HepG2 (cell line): ENCODE measurements around the gene RAP1GAP2. TPM values are rescaled to one million over a fixed set of nuclear protein-coding genes. Genes with fewer than 3 reads are reported as not detected.

Experiments
- ARNTL ChIP-seq: sonication (generic); formaldehyde crosslinking; IDR thresholded peaks from 2 replicates; pipeline ENCODE4 v1.4.0; 2020; ENCODE audit warnings: mild to moderate bottlenecking, missing genetic modification reagents
- GATAD2A ChIP-seq: IDR thresholded peaks from 2 replicates; pipeline ENCODE4 v1.6.1; 2016
- GTF2F1 ChIP-seq: fragments of 150-350 bp; IDR thresholded peaks from 2 replicates; pipeline ENCODE4 v1.6.1; 2014; ENCODE audit warnings: low read length
- HMG20B ChIP-seq: conservative IDR thresholded peaks from 2 replicates; pipeline ENCODE4 v1.6.1; 2016; ENCODE audit warnings: missing genetic modification reagents, missing compliant biosample characterization
- HMGA1 ChIP-seq: sonication (generic); formaldehyde crosslinking; conservative IDR thresholded peaks from 2 replicates; pipeline ENCODE4 v1.4.0; 2020; ENCODE audit warnings: missing genetic modification reagents
- HNF4A ChIP-seq: sonication (generic); formaldehyde crosslinking; IDR thresholded peaks from 2 replicates; pipeline ENCODE4 v1.4.0; 2020; ENCODE audit warnings: missing genetic modification reagents
- KAT8 ChIP-seq: IDR thresholded peaks from 2 replicates; pipeline ENCODE4 v1.6.1; 2016; ENCODE audit warnings: missing genetic modification reagents, missing compliant biosample characterization
- NFATC3 ChIP-seq: sonication (generic); formaldehyde crosslinking; IDR thresholded peaks from 2 replicates; pipeline ENCODE4 v1.5.1; 2020; ENCODE audit warnings: mild to moderate bottlenecking, missing genetic modification reagents
- NFIB ChIP-seq: sonication (generic); formaldehyde crosslinking; IDR thresholded peaks from 2 replicates; pipeline ENCODE4 v1.9.0; 2021; ENCODE audit warnings: missing genetic modification reagents, mild to moderate bottlenecking, borderline replicate concordance
- RELA ChIP-seq: sonication (generic); formaldehyde crosslinking; IDR thresholded peaks from 2 replicates; pipeline ENCODE4 v1.4.0; 2020; ENCODE audit warnings: missing genetic modification reagents
- SPEN ChIP-seq: sonication (generic); formaldehyde crosslinking; IDR thresholded peaks from 2 replicates; pipeline ENCODE4 v1.5.1; 2020; ENCODE audit warnings: low read depth, mild to moderate bottlenecking, missing genetic modification reagents
- SYNCRIP ChIP-seq: fragments of 200-400 bp; formaldehyde crosslinking; IDR thresholded peaks from 2 replicates; pipeline ENCODE4 v1.6.1; 2018; ENCODE audit warnings: mild to moderate bottlenecking, low read depth, low read length; ENCODE audit not compliant: insufficient read depth
- TEAD3 ChIP-seq: optimal IDR thresholded peaks from 2 replicates; pipeline ENCODE3; 2016; ENCODE audit warnings: borderline replicate concordance
- ZBTB7A ChIP-seq: sonication (generic); formaldehyde crosslinking; IDR thresholded peaks from 2 replicates; pipeline ENCODE4 v1.8.0; 2022; ENCODE audit warnings: mild to moderate bottlenecking, missing genetic modification reagents
- ZFP82 ChIP-seq: sonication (generic); formaldehyde crosslinking; IDR thresholded peaks from 2 replicates; pipeline ENCODE4 v1.5.1; 2020; ENCODE audit warnings: mild to moderate bottlenecking, missing genetic modification reagents, borderline replicate concordance
- ZNF264 ChIP-seq: sonication (generic); formaldehyde crosslinking; IDR thresholded peaks from 2 replicates; pipeline ENCODE4 v1.4.0; 2020; ENCODE audit warnings: missing genetic modification reagents
- polyA plus RNA-seq, 8 experiments: library from polyadenylated mRNA; depleted of rRNA in 3 of 8; stranded (reverse) in 7 of 8; unstranded in 1 of 8; fragments of >200 nt; fragmentation: Illumina TruSeq in 4 of 8; extraction: Trizol in 4 of 8; gene quantifications; 2 replicates each; pipeline versions ENCODE4 v1.2.1 to v1.2.3, GENCODE V29; 2011 to 2016; ENCODE audit warnings: low read depth in 4 of 8, missing spikeins in 1 of 8, mixed read lengths in 1 of 8; ENCODE audit not compliant: insufficient read depth in 1 of 8
- total RNA-seq, 5 experiments: library from RNA; depleted of rRNA; stranded (reverse); fragments of >200 nt; fragmentation: Illumina TruSeq; extraction: Trizol; gene quantifications; 2 replicates each; pipeline ENCODE4 v1.2.3, GENCODE V29; 2016; ENCODE audit warnings: low read depth in 1 of 5
- TF ChIP-seq, protein P1 (sequence below): conservative IDR thresholded peaks from 2 replicates; pipeline ENCODE4 v1.6.1; 2018; ENCODE audit warnings: missing genetic modification reagents
- TF ChIP-seq, protein P2 (sequence below): sonication (generic); formaldehyde crosslinking; conservative IDR thresholded peaks from 2 replicates; pipeline ENCODE4 v1.4.0; 2020; ENCODE audit warnings: missing genetic modification reagents
- TF ChIP-seq, protein P3 (sequence below): sonication (generic); formaldehyde crosslinking; IDR thresholded peaks from 2 replicates; pipeline ENCODE4 v1.4.0; 2020; ENCODE audit warnings: missing genetic modification reagents, low read depth, mild to moderate bottlenecking, borderline replicate concordance
- TF ChIP-seq, protein P4 (sequence below): IDR thresholded peaks from 2 replicates; pipeline ENCODE4 v1.6.1; 2016; ENCODE audit warnings: missing compliant biosample characterization, missing genetic modification reagents, borderline replicate concordance
- TF ChIP-seq, protein P5 (sequence below): sonication (generic); formaldehyde crosslinking; IDR thresholded peaks from 2 replicates; pipeline ENCODE4 v1.4.0; 2020; ENCODE audit warnings: missing genetic modification reagents, borderline replicate concordance
- TF ChIP-seq, protein P6 (sequence below): IDR thresholded peaks from 2 replicates; pipeline ENCODE4 v1.6.1; 2012; ENCODE audit warnings: inconsistent platforms

The RAP1GAP2 gene
- total and polyA plus RNA-seq, 2 of the 13 experiments (the other 11 are each of a cell fraction or from before 2014, with no cell fraction given) = 10.9 to 12.0 TPM

DNA sequence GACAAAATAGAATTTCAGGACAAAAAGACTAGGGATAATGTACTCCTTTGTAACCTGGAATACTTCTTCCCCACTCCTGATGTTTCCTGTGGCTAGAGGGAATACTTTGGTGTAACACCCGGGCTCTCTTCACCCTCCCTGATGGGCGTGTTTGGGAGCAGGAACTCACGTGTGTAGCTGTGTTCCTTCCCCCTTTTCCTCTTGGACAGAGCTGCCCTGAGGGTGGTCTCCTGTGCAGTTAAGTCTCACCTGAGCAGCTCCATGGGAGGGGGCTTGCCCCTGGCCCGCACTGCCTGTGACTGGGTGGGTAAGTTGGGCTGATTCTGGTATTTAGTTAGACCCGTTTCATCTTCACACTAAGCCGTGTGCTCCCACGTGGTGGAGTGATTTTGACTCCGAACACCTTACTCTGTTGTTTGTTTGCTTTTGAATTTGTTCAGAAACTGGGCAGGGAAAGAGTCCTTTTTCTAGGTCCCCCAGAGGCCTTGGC lies 179.3 kb downstream of the RAP1GAP2 start (continued):
- TF ChIP-seq, protein P1, sequence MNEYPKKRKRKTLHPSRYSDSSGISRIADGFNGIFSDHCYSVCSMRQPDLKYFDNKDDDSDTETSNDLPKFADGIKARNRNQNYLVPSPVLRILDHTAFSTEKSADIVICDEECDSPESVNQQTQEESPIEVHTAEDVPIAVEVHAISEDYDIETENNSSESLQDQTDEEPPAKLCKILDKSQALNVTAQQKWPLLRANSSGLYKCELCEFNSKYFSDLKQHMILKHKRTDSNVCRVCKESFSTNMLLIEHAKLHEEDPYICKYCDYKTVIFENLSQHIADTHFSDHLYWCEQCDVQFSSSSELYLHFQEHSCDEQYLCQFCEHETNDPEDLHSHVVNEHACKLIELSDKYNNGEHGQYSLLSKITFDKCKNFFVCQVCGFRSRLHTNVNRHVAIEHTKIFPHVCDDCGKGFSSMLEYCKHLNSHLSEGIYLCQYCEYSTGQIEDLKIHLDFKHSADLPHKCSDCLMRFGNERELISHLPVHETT = 0 out of 2 replicates have a peak, but pooled peaks have one; percentile 34
- TF ChIP-seq SYNCRIP (no peak), HMGA1 (no peak), ZBTB7A (CRISPR knock-in tag) (peak; percentile 72), ARNTL (CRISPR knock-in tag) (peak; percentile 93), GATAD2A (CRISPR knock-in tag) (peak; percentile 91), ZFP82 (no peak), KAT8 (CRISPR knock-in tag) (peak; percentile 96), TEAD3 (CRISPR knock-in tag) (peak; percentile 66), RELA (CRISPR knock-in tag) (peak; percentile 81; the same call in 1 of the 2 replicates), GTF2F1 (no peak), ZNF264 (CRISPR knock-in tag) (peak; percentile 66; the same call in 1 of the 2 replicates), SPEN (peak; percentile 75; the same call in 1 of the 2 replicates), NFATC3 (CRISPR knock-in tag) (no peak), HNF4A (CRISPR knock-in tag) (0 out of 2 replicates have a peak, but pooled peaks have one; percentile 37), NFIB (no peak), HMG20B (CRISPR knock-in tag) (no peak; the same call in 1 of the 2 replicates)
- TF ChIP-seq, protein P2, sequence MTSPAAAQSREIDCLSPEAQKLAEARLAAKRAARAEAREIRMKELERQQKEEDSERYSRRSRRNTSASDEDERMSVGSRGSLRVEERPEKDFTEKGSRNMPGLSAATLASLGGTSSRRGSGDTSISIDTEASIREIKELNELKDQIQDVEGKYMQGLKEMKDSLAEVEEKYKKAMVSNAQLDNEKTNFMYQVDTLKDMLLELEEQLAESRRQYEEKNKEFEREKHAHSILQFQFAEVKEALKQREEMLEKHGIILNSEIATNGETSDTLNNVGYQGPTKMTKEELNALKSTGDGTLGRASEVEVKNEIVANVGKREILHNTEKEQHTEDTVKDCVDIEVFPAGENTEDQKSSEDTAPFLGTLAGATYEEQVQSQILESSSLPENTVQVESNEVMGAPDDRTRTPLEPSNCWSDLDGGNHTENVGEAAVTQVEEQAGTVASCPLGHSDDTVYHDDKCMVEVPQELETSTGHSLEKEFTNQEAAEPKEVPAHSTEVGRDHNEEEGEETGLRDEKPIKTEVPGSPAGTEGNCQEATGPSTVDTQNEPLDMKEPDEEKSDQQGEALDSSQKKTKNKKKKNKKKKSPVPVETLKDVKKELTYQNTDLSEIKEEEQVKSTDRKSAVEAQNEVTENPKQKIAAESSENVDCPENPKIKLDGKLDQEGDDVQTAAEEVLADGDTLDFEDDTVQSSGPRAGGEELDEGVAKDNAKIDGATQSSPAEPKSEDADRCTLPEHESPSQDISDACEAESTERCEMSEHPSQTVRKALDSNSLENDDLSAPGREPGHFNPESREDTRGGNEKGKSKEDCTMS (CRISPR knock-in tag) = no peak
- TF ChIP-seq, protein P3, sequence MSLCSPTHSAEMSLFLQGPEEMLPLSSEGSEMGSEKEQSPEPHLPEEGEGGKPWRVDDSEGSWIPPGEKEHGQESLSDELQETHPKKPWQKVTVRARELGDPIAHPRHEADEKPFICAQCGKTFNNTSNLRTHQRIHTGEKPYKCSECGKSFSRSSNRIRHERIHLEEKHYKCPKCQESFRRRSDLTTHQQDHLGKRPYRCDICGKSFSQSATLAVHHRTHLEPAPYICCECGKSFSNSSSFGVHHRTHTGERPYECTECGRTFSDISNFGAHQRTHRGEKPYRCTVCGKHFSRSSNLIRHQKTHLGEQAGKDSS (CRISPR knock-in tag) = peak; percentile 84; the same call in 1 of the 2 replicates
- TF ChIP-seq, protein P4, sequence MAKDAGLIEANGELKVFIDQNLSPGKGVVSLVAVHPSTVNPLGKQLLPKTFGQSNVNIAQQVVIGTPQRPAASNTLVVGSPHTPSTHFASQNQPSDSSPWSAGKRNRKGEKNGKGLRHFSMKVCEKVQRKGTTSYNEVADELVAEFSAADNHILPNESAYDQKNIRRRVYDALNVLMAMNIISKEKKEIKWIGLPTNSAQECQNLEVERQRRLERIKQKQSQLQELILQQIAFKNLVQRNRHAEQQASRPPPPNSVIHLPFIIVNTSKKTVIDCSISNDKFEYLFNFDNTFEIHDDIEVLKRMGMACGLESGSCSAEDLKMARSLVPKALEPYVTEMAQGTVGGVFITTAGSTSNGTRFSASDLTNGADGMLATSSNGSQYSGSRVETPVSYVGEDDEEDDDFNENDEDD (CRISPR knock-in tag) = peak; percentile 91; the same call in 1 of the 2 replicates
- TF ChIP-seq, protein P5, sequence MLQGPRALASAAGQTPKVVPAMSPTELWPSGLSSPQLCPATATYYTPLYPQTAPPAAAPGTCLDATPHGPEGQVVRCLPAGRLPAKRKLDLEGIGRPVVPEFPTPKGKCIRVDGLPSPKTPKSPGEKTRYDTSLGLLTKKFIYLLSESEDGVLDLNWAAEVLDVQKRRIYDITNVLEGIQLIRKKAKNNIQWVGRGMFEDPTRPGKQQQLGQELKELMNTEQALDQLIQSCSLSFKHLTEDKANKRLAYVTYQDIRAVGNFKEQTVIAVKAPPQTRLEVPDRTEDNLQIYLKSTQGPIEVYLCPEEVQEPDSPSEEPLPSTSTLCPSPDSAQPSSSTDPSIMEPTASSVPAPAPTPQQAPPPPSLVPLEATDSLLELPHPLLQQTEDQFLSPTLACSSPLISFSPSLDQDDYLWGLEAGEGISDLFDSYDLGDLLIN (CRISPR knock-in tag) = peak; percentile 47; the same call in 1 of the 2 replicates
- TF ChIP-seq, protein P6, sequence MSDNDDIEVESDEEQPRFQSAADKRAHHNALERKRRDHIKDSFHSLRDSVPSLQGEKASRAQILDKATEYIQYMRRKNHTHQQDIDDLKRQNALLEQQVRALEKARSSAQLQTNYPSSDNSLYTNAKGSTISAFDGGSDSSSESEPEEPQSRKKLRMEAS = peak; percentile 94
